SK-N-SH treated with all-trans-retinoic acid at 6 μM for 48 hours (cell line): Measurements from ENCODE around the gene DGUOK.

Experiments used
- ATAC-seq: fragments of 200-7000 bp; cut with Tn5 transposase; 3 replicates; pipeline ENCODE4 v1.9.1; 2020; ENCODE audit warnings: mild to moderate bottlenecking, moderate library complexity
- ARNTL ChIP-seq: fragments of 450-650 bp; formaldehyde crosslinking; IDR thresholded peaks from 2 replicates; pipeline ENCODE4 v1.5.0; 2020; ENCODE audit warnings: low read depth, mild to moderate bottlenecking, moderate library complexity, borderline replicate concordance
- BACH2 ChIP-seq: fragments of 250-450 bp; sonication (Bioruptor Pico); IDR thresholded peaks from 2 replicates; pipeline ENCODE4 v1.9.0; 2021; ENCODE audit warnings: mild to moderate bottlenecking, borderline replicate concordance
- CREB5 ChIP-seq: fragments of 250-450 bp; sonication (Bioruptor Pico); IDR thresholded peaks from 2 replicates; pipeline ENCODE4 v1.5.1; 2020; ENCODE audit warnings: low read depth, mild to moderate bottlenecking, moderate library complexity
- CSDC2 ChIP-seq: fragments of 250-450 bp; sonication (Bioruptor Pico); IDR thresholded peaks from 2 replicates; pipeline ENCODE4 v1.5.0; 2020; ENCODE audit warnings: mild to moderate bottlenecking, moderate library complexity
- CSRNP3 ChIP-seq: fragments of 250-450 bp; sonication (Bioruptor Pico); IDR thresholded peaks from 2 replicates; pipeline ENCODE4 v1.5.1; 2021; ENCODE audit warnings: mild to moderate bottlenecking, moderate library complexity
- ESRRG ChIP-seq: fragments of 250-450 bp; sonication (Bioruptor Pico); IDR thresholded peaks from 2 replicates; pipeline ENCODE4 v1.6.1; 2021; ENCODE audit warnings: mild to moderate bottlenecking
- GLIS3 ChIP-seq: fragments of 250-450 bp; sonication (Bioruptor Pico); IDR thresholded peaks from 2 replicates; pipeline ENCODE4 v1.5.0; 2020; ENCODE audit warnings: mild to moderate bottlenecking, moderate library complexity
- OSR1 ChIP-seq: fragments of 250-450 bp; sonication (Bioruptor Pico); IDR thresholded peaks from 2 replicates; pipeline ENCODE4 v1.8.0; 2022; ENCODE audit warnings: moderate library complexity, mild to moderate bottlenecking, inconsistent platforms
- PPARA ChIP-seq: fragments of 250-450 bp; sonication (Bioruptor Pico); IDR thresholded peaks from 2 replicates; pipeline ENCODE4 v1.5.0; 2020; ENCODE audit warnings: mild to moderate bottlenecking, borderline replicate concordance
- RARB ChIP-seq: fragments of 250-450 bp; sonication (Bioruptor Pico); IDR thresholded peaks from 2 replicates; pipeline ENCODE4 v1.8.0; 2021; ENCODE audit warnings: mild to moderate bottlenecking, moderate library complexity
- SNAI2 ChIP-seq: fragments of 250-450 bp; sonication (Bioruptor Pico); IDR thresholded peaks from 2 replicates; pipeline ENCODE4 v1.5.0; 2020; ENCODE audit warnings: mild to moderate bottlenecking, moderate library complexity
- TOX ChIP-seq: fragments of 250-450 bp; sonication (Bioruptor Pico); IDR thresholded peaks from 2 replicates; pipeline ENCODE4 v1.8.0; 2021; ENCODE audit warnings: mild to moderate bottlenecking, moderate library complexity, borderline replicate concordance
- ZC3H10 ChIP-seq: fragments of 250-450 bp; sonication (Bioruptor Pico); IDR thresholded peaks from 2 replicates; pipeline ENCODE4 v1.5.1; 2021; ENCODE audit warnings: mild to moderate bottlenecking, moderate library complexity
- ZFP3 ChIP-seq: fragments of 250-450 bp; sonication (Bioruptor Pico); IDR thresholded peaks from 2 replicates; pipeline ENCODE4 v1.5.0; 2020; ENCODE audit warnings: mild to moderate bottlenecking, moderate library complexity
- ZFP30 ChIP-seq: fragments of 450-650 bp; formaldehyde crosslinking; IDR thresholded peaks from 2 replicates; pipeline ENCODE4 v1.5.0; 2022; ENCODE audit warnings: mild to moderate bottlenecking, moderate library complexity
- ZNF565 ChIP-seq: fragments of 450-650 bp; formaldehyde crosslinking; conservative IDR thresholded peaks from 2 replicates; pipeline ENCODE4 v1.5.0; 2020; ENCODE audit warnings: low read depth, mild to moderate bottlenecking, moderate library complexity
- ZNF70 ChIP-seq: fragments of 450-650 bp; formaldehyde crosslinking; IDR thresholded peaks from 2 replicates; pipeline ENCODE4 v1.5.0; 2020; ENCODE audit warnings: mild to moderate bottlenecking, moderate library complexity
- ZNF8 ChIP-seq: fragments of 450-650 bp; formaldehyde crosslinking; IDR thresholded peaks from 2 replicates; pipeline ENCODE4 v1.5.0; 2020; ENCODE audit warnings: mild to moderate bottlenecking, moderate library complexity
- TF ChIP-seq, protein P1 (sequence below): fragments of 250-450 bp; sonication (Bioruptor Pico); IDR thresholded peaks from 2 replicates; pipeline ENCODE4 v1.5.0; 2020; ENCODE audit warnings: mild to moderate bottlenecking, moderate library complexity
- TF ChIP-seq, protein P2 (sequence below): fragments of 250-450 bp; sonication (Bioruptor Pico); IDR thresholded peaks from 2 replicates; pipeline ENCODE4 v1.8.0; 2020; ENCODE audit warnings: mild to moderate bottlenecking, moderate library complexity, borderline replicate concordance
- TF ChIP-seq, protein P3 (sequence below): fragments of 250-450 bp; sonication (Bioruptor Pico); IDR thresholded peaks from 2 replicates; pipeline ENCODE4 v1.8.0; 2021; ENCODE audit warnings: low read depth, mild to moderate bottlenecking, moderate library complexity, borderline replicate concordance

DGUOK gene

GRCh38 chr2:73915437-73915993 is 11.2 kb upstream of the DGUOK start:
- no peak for TF ChIP-seq CSRNP3
- no peak for ATAC-seq

- TF ChIP-seq CSDC2 (CRISPR knock-in tag) (no peak), BACH2 (CRISPR knock-in tag) (no peak), SNAI2 (CRISPR knock-in tag) (no peak), OSR1 (CRISPR knock-in tag) (no peak), CREB5 (CRISPR knock-in tag) (no peak), ZNF70 (CRISPR knock-in tag) (no peak), CSRNP3 (no peak), RARB (CRISPR knock-in tag) (no peak), PPARA (CRISPR knock-in tag) (no peak), GLIS3 (CRISPR knock-in tag) (no peak), ZNF8 (CRISPR knock-in tag) (no peak), ARNTL (CRISPR knock-in tag) (no peak)
- TF ChIP-seq, protein P1, sequence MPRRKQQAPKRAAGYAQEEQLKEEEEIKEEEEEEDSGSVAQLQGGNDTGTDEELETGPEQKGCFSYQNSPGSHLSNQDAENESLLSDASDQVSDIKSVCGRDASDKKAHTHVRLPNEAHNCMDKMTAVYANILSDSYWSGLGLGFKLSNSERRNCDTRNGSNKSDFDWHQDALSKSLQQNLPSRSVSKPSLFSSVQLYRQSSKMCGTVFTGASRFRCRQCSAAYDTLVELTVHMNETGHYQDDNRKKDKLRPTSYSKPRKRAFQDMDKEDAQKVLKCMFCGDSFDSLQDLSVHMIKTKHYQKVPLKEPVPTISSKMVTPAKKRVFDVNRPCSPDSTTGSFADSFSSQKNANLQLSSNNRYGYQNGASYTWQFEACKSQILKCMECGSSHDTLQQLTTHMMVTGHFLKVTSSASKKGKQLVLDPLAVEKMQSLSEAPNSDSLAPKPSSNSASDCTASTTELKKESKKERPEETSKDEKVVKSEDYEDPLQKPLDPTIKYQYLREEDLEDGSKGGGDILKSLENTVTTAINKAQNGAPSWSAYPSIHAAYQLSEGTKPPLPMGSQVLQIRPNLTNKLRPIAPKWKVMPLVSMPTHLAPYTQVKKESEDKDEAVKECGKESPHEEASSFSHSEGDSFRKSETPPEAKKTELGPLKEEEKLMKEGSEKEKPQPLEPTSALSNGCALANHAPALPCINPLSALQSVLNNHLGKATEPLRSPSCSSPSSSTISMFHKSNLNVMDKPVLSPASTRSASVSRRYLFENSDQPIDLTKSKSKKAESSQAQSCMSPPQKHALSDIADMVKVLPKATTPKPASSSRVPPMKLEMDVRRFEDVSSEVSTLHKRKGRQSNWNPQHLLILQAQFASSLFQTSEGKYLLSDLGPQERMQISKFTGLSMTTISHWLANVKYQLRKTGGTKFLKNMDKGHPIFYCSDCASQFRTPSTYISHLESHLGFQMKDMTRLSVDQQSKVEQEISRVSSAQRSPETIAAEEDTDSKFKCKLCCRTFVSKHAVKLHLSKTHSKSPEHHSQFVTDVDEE, result no peak
- TF ChIP-seq, protein P2, sequence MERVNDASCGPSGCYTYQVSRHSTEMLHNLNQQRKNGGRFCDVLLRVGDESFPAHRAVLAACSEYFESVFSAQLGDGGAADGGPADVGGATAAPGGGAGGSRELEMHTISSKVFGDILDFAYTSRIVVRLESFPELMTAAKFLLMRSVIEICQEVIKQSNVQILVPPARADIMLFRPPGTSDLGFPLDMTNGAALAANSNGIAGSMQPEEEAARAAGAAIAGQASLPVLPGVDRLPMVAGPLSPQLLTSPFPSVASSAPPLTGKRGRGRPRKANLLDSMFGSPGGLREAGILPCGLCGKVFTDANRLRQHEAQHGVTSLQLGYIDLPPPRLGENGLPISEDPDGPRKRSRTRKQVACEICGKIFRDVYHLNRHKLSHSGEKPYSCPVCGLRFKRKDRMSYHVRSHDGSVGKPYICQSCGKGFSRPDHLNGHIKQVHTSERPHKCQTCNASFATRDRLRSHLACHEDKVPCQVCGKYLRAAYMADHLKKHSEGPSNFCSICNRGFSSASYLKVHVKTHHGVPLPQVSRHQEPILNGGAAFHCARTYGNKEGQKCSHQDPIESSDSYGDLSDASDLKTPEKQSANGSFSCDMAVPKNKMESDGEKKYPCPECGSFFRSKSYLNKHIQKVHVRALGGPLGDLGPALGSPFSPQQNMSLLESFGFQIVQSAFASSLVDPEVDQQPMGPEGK, result no peak
- no peak for ATAC-seq
Measured at GRCh38 chr2:73916666-73917065, 10.0 kb upstream of the DGUOK start.

DNA sequence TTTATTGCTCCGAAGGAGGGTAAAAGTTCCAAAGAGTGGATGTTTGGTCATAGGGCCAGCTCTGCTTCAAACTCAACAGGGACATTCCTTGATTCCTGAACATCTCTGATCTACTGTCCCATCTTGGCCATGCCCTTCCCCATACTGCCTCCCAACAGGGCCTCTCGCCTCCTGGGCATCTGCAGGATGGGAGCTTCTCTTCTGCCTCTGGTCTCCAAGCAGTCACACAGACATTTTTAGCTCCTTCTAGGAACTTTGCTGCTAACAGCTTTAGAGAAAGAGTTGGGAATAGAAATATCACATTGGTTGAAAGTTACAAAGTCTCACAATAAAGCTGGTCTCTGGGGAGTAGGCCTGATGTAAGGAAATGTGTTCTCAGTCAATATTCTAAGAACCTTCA is 9.4 kb upstream of the DGUOK start:
- no peak for TF ChIP-seq ZNF8 (CRISPR knock-in tag)
- TF ChIP-seq ZFP30 (CRISPR knock-in tag), result no peak
- TF ChIP-seq TOX, result no peak
- TF ChIP-seq, all 23 proteins: peak for 0
- no peak for ATAC-seq

DNA sequence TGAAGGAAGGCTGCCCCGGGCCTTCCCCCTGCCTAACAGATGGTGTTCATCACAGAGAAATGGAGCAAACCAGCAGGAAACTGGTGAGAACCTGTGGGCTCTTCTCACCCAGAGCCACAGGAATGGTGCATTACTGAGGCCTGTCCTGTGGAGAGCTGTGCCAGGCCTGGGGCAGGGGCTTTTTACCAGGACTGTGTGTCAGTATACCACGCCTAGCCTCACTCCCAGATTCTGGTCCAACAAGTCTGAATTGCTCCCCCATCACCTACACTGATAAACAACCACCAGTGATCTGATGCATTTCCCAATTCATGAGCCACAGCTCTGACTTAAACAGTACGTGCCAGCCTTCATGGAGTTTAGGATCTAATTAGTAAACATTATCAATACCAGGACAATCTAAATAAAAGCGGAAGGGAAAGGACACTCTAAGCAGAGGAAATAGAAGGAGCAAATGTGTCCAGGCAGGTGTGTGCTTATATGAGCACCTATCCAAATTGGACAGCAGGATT is 8.9 kb upstream of the DGUOK start:
- no peak for ATAC-seq
- TF ChIP-seq, protein P3, sequence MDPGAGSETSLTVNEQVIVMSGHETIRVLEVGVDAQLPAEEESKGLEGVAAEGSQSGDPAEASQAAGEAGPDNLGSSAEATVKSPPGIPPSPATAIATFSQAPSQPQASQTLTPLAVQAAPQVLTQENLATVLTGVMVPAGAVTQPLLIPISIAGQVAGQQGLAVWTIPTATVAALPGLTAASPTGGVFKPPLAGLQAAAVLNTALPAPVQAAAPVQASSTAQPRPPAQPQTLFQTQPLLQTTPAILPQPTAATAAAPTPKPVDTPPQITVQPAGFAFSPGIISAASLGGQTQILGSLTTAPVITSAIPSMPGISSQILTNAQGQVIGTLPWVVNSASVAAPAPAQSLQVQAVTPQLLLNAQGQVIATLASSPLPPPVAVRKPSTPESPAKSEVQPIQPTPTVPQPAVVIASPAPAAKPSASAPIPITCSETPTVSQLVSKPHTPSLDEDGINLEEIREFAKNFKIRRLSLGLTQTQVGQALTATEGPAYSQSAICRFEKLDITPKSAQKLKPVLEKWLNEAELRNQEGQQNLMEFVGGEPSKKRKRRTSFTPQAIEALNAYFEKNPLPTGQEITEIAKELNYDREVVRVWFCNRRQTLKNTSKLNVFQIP (CRISPR knock-in tag), result no peak
- no peak for TF ChIP-seq SNAI2 (CRISPR knock-in tag)
- TF ChIP-seq, protein P2, result no peak
- TF ChIP-seq ZFP30 (CRISPR knock-in tag), result no peak
- TF ChIP-seq ZFP3, result no peak
- TF ChIP-seq ZNF8 (CRISPR knock-in tag), result no peak
- TF ChIP-seq ZNF565 (CRISPR knock-in tag), result no peak
- TF ChIP-seq ARNTL (CRISPR knock-in tag), result no peak
- no peak for TF ChIP-seq OSR1 (CRISPR knock-in tag)
- TF ChIP-seq ESRRG (CRISPR knock-in tag), result no peak
- no peak for TF ChIP-seq ZC3H10
- no peak for TF ChIP-seq ZNF70 (CRISPR knock-in tag)
- no peak for TF ChIP-seq TOX
